Activated B cell treated with CpG ODN at 0.5 μM for 24 hours (primary cell): ENCODE measurements around the gene BPIFB3. TPM values are rescaled to one million over a fixed set of nuclear protein-coding genes. Genes with fewer than 3 reads are reported as not detected.

ENCODE experiments used
- ATAC-seq: fragments of 200-7000 bp; cut with Tn5 transposase; one replicate; pipeline ENCODE4 v1.10.0; 2021; ENCODE audit warnings: low read depth, mild to moderate bottlenecking, moderate library complexity
- CTCF ChIA-PET: fragments of 350-600 bp; sonication (Branson Sonifier 250); formaldehyde crosslinking; loops from one replicate; lab custom pipeline; 2021; ENCODE audit warnings: antibody characterized with exemption; lab: Charles Lee
- POLR2A ChIA-PET: fragments of 350-600 bp; sonication (Branson Sonifier 250); formaldehyde crosslinking; loops from one replicate; lab custom pipeline; 2021; ENCODE audit warnings: antibody characterized with exemption; lab: Charles Lee
- DNase-seq: peaks from one replicate; pipeline ENCODE4 v3.0.0; 2022
- H3K27ac Mint-ChIP-seq: one replicate; pipeline ENCODE4 v1.8.0; 2020; ENCODE audit warnings: mixed read lengths
- H3K27me3 Mint-ChIP-seq: one replicate; pipeline ENCODE4 v1.8.0; 2021; ENCODE audit warnings: mixed read lengths
- H3K36me3 Mint-ChIP-seq: one replicate; pipeline ENCODE4 v1.8.0; 2021; ENCODE audit warnings: low read depth, mixed read lengths
- H3K4me1 Mint-ChIP-seq: one replicate; pipeline ENCODE4 v1.8.0; 2021; ENCODE audit warnings: mixed read lengths
- H3K4me3 Mint-ChIP-seq: one replicate; pipeline ENCODE4 v1.8.0; 2020; ENCODE audit warnings: mild to moderate bottlenecking, mixed read lengths
- H3K9me3 Mint-ChIP-seq: one replicate; pipeline ENCODE4 v1.8.0; 2020; ENCODE audit warnings: mixed read lengths
- CTCF ChIP-seq: fragments of 200-600 bp; IDR thresholded peaks from one replicate; pipeline ENCODE4 v1.8.0; 2022; ENCODE audit warnings: antibody characterized with exemption, mild to moderate bottlenecking
- intact Hi-C: fragments of 100-400 bp; cut with micrococcal nuclease; formaldehyde crosslinking; loops from one replicate; pipeline ENCODE4 v1.15.1; 2024
- total RNA-seq: library from RNA; stranded (reverse); gene quantifications from 2 replicates; pipeline ENCODE4 v1.2.3, GENCODE V29; 2022

BPIFB3 gene
- total RNA-seq, 1 donor from 2014 or later = not detected

- intact Hi-C loops = no loop called here
- H3K4me3 Mint-ChIP-seq = no peak overlapping the region
- H3K27ac Mint-ChIP-seq = no peak overlapping the region
- DNase-seq (no peak), ATAC-seq (no peak)
- no peaks in the 10 kb centered on the region for H3K4me1 Mint-ChIP-seq
- TF ChIP-seq CTCF = no peak
- no peaks in the 10 kb centered on the region for H3K27me3 Mint-ChIP-seq
- no peaks in the 10 kb centered on the region for H3K9me3 Mint-ChIP-seq
- H3K36me3 Mint-ChIP-seq = no peaks in the 10 kb centered on the region
- CTCF ChIA-PET = no interaction called here
- POLR2A ChIA-PET = no interaction called here
Measured at GRCh38 chr20:33018169-33018931, 35.4 kb upstream of the BPIFB3 start.

- no peaks in the 10 kb centered on the region for H3K9me3 Mint-ChIP-seq
- ChIA-PET CTCF (no interaction called here), POLR2A (no interaction called here)
- H3K27ac Mint-ChIP-seq = no peak overlapping the region
- no peak for DNase-seq
- no peak overlapping the region for H3K4me3 Mint-ChIP-seq
- intact Hi-C loops = no loop called here
- H3K27me3 Mint-ChIP-seq = no peaks in the 10 kb centered on the region
- TF ChIP-seq CTCF = no peak
- ATAC-seq = no peak
- no peaks in the 10 kb centered on the region for H3K4me1 Mint-ChIP-seq
- no peaks in the 10 kb centered on the region for H3K36me3 Mint-ChIP-seq
Measured at GRCh38 chr20:33019465-33020277, 34.0 kb upstream of the BPIFB3 start.

GRCh38 chr20:33020278-33021161 is 33.2 kb upstream of the BPIFB3 start:
- ChIA-PET CTCF (no interaction called here), POLR2A (no interaction called here)
- no peak for ATAC-seq
- no peaks in the 10 kb centered on the region for H3K27me3 Mint-ChIP-seq
- H3K36me3 Mint-ChIP-seq = no peaks in the 10 kb centered on the region
- no peaks in the 10 kb centered on the region for H3K4me1 Mint-ChIP-seq
- no peak for TF ChIP-seq CTCF
- no peak for DNase-seq
- H3K4me3 Mint-ChIP-seq = no peak overlapping the region
- H3K9me3 Mint-ChIP-seq = no peaks in the 10 kb centered on the region
- H3K27ac Mint-ChIP-seq = no peak overlapping the region
- intact Hi-C loops = no loop called here

GRCh38 chr20:33021879-33022278 is 31.8 kb upstream of the BPIFB3 start:
- Mint-ChIP-seq H3K36me3 (no peaks in the 10 kb centered on the region), H3K27ac (no peak overlapping the region), H3K9me3 (no peaks in the 10 kb centered on the region), H3K4me1 (no peaks in the 10 kb centered on the region), H3K4me3 (no peak overlapping the region), H3K27me3 (no peaks in the 10 kb centered on the region)
- no peak for ATAC-seq
- no peak for DNase-seq
- CTCF ChIA-PET = no interaction called here
- POLR2A ChIA-PET = no interaction called here
- TF ChIP-seq CTCF = no peak
- intact Hi-C loops = no loop called here

GRCh38 chr20:33022289-33022688 is 31.4 kb upstream of the BPIFB3 start:
- DNase-seq (no peak), ATAC-seq (no peak)
- intact Hi-C loops = no loop called here
- H3K4me3 Mint-ChIP-seq = no peak overlapping the region
- no peaks in the 10 kb centered on the region for H3K9me3 Mint-ChIP-seq
- TF ChIP-seq CTCF = no peak
- H3K27ac Mint-ChIP-seq = no peak overlapping the region
- no peaks in the 10 kb centered on the region for H3K27me3 Mint-ChIP-seq
- H3K4me1 Mint-ChIP-seq = no peaks in the 10 kb centered on the region
- ChIA-PET CTCF (no interaction called here), POLR2A (no interaction called here)
- H3K36me3 Mint-ChIP-seq = no peaks in the 10 kb centered on the region
